Ishikawa (cell line): ENCODE measurements around the gene DCD.

Experiments
- CEBPB ChIP-seq: IDR thresholded peaks from 2 replicates; pipeline ENCODE4 v1.6.1; 2012
- CREB1 ChIP-seq: IDR thresholded peaks from 2 replicates; pipeline ENCODE4 v1.6.1; 2012; ENCODE audit warnings: low read depth
- EGR1 ChIP-seq: IDR thresholded peaks from 2 replicates; pipeline ENCODE4 v1.6.1; 2012
- EP300 ChIP-seq: IDR thresholded peaks from 2 replicates; pipeline ENCODE4 v1.6.1; 2012; ENCODE audit warnings: borderline replicate concordance
- FOXM1 ChIP-seq: IDR thresholded peaks from 2 replicates; pipeline ENCODE4 v1.6.1; 2012; ENCODE audit warnings: low read depth, borderline replicate concordance
- MAX ChIP-seq: IDR thresholded peaks from 2 replicates; pipeline ENCODE4 v1.6.1; 2012
- NFIC ChIP-seq: IDR thresholded peaks from 2 replicates; pipeline ENCODE4 v1.6.1; 2012
- RAD21 ChIP-seq: IDR thresholded peaks from 2 replicates; pipeline ENCODE4 v1.6.1; 2012; ENCODE audit warnings: low read depth
- REST ChIP-seq: IDR thresholded peaks from 2 replicates; pipeline ENCODE4 v1.6.1; 2012; ENCODE audit warnings: low read depth, mild to moderate bottlenecking
- TAF1 ChIP-seq: IDR thresholded peaks from 2 replicates; pipeline ENCODE4 v1.6.1; 2012; ENCODE audit warnings: low read depth, mild to moderate bottlenecking
- TCF12 ChIP-seq: IDR thresholded peaks from 2 replicates; pipeline ENCODE4 v1.6.1; 2012; ENCODE audit warnings: low read depth
- TEAD4 ChIP-seq: IDR thresholded peaks from 2 replicates; pipeline ENCODE4 v1.6.1; 2012
- USF1 ChIP-seq: IDR thresholded peaks from 2 replicates; pipeline ENCODE4 v1.6.1; 2012
- YY1 ChIP-seq: IDR thresholded peaks from 2 replicates; pipeline ENCODE4 v1.6.1; 2012; ENCODE audit warnings: low read depth
- ZBTB7A ChIP-seq: IDR thresholded peaks from 2 replicates; pipeline ENCODE4 v1.6.1; 2012; ENCODE audit warnings: low read depth

The DCD gene

GRCh38 chr12:54689034-54689372 is 40.8 kb upstream of the DCD start:
- TF ChIP-seq CREB1: no peak
- no peak for TF ChIP-seq NFIC
- no peak for TF ChIP-seq TAF1
- TF ChIP-seq CEBPB: no peak
- TF ChIP-seq MAX: no peak
- no peak for TF ChIP-seq FOXM1
- TF ChIP-seq EGR1: no peak
- TF ChIP-seq YY1: no peak
- no peak for TF ChIP-seq USF1
- TF ChIP-seq EP300: no peak
- TF ChIP-seq REST: no peak
- no peak for TF ChIP-seq TCF12
- TF ChIP-seq TEAD4: no peak
- no peak for TF ChIP-seq ZBTB7A
- TF ChIP-seq RAD21: no peak

GRCh38 chr12:54688309-54689033 is 40.3 kb upstream of the DCD start:
- no peak for TF ChIP-seq RAD21
- TF ChIP-seq EGR1: no peak
- no peak for TF ChIP-seq NFIC
- TF ChIP-seq TCF12: no peak
- TF ChIP-seq REST: no peak
- no peak for TF ChIP-seq EP300
- TF ChIP-seq TEAD4: no peak
- no peak; the same call in 1 of the 2 replicates for TF ChIP-seq CEBPB
- no peak for TF ChIP-seq TAF1
- TF ChIP-seq YY1: no peak
- no peak for TF ChIP-seq MAX
- TF ChIP-seq FOXM1: no peak
- no peak for TF ChIP-seq USF1

GRCh38 chr12:54684636-54685630 is 36.8 kb upstream of the DCD start:
- TF ChIP-seq ZBTB7A (no peak), REST (no peak), FOXM1 (no peak)

GRCh38 chr12:54683398-54683797 is 35.2 kb upstream of the DCD start:
- TF ChIP-seq CREB1 (no peak), TAF1 (no peak), MAX (0 out of 2 replicates have a peak, but pooled peaks have one; percentile 37), EP300 (peak; percentile 27; the same call in 1 of the 2 replicates)
